Breast epithelium (tissue), 3 donors: ENCODE results near the gene WDR86.

ENCODE experiments used
- POLR2A ChIP-seq: fragments of 450-650 bp; IDR thresholded peaks from one replicate; pipeline ENCODE4 v1.6.1; 2016; ENCODE audit warnings: antibody characterized with exemption, mild to moderate bottlenecking, moderate library complexity
- POLR2AphosphoS5 ChIP-seq, 3 donors: sonication (generic); formaldehyde crosslinking; IDR thresholded peaks; one replicate each; pipeline ENCODE4 v1.6.1; 2017; ENCODE audit warnings: antibody characterized with exemption in 3 of 3
- TF ChIP-seq, protein P1 (sequence below), 3 donors: fragments of 450-650 bp; IDR thresholded peaks; one replicate each; pipeline ENCODE4 v1.5.1; 2016 to 2017; ENCODE audit warnings: antibody characterized with exemption in 3 of 3, mild to moderate bottlenecking in 3 of 3, moderate library complexity in 3 of 3

- TF ChIP-seq POLR2A, result no peak
- TF ChIP-seq, protein P1, sequence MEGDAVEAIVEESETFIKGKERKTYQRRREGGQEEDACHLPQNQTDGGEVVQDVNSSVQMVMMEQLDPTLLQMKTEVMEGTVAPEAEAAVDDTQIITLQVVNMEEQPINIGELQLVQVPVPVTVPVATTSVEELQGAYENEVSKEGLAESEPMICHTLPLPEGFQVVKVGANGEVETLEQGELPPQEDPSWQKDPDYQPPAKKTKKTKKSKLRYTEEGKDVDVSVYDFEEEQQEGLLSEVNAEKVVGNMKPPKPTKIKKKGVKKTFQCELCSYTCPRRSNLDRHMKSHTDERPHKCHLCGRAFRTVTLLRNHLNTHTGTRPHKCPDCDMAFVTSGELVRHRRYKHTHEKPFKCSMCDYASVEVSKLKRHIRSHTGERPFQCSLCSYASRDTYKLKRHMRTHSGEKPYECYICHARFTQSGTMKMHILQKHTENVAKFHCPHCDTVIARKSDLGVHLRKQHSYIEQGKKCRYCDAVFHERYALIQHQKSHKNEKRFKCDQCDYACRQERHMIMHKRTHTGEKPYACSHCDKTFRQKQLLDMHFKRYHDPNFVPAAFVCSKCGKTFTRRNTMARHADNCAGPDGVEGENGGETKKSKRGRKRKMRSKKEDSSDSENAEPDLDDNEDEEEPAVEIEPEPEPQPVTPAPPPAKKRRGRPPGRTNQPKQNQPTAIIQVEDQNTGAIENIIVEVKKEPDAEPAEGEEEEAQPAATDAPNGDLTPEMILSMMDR (IDR thresholded peaks at IDR 0.05), result no peak
- no peak for TF ChIP-seq POLR2AphosphoS5 (IDR thresholded peaks at IDR 0.05)
Observed at GRCh38 chr7:151384776-151385625, 24.8 kb downstream of the WDR86 start.
